ENCODE measurements around the gene LARGE1.

The LARGE1 gene

GRCh38 chr22:33350491-33350890 lies 569.8 kb downstream of the LARGE1 start:
- no peak for DNase-seq (ENCODE audit: extremely low read depth, low read depth)
- TF ChIP-seq CTCF (IDR thresholded peaks at IDR 0.05; ENCODE audit: low read depth, low read length), result no peak

GRCh38 chr22:33347002-33347401 lies 573.3 kb downstream of the LARGE1 start:
- no peak for DNase-seq (ENCODE audit: extremely low read depth, low read depth)
- no peak for TF ChIP-seq CTCF (IDR thresholded peaks at IDR 0.05; ENCODE audit: low read depth, low read length)

GRCh38 chr22:33341611-33342010 lies 578.7 kb downstream of the LARGE1 start:
- no peak for TF ChIP-seq CTCF (IDR thresholded peaks at IDR 0.05; ENCODE audit: low read depth, low read length)
- no peak for DNase-seq (ENCODE audit: extremely low read depth, low read depth)

- DNase-seq (ENCODE audit: extremely low read depth, low read depth), result no peak
- no peak for TF ChIP-seq CTCF (IDR thresholded peaks at IDR 0.05; ENCODE audit: low read depth, low read length)
Observed at GRCh38 chr22:33337524-33337923, 582.8 kb downstream of the LARGE1 start.

- no peak for TF ChIP-seq CTCF (IDR thresholded peaks at IDR 0.05; ENCODE audit: low read depth, low read length)
- DNase-seq (ENCODE audit: extremely low read depth, low read depth), result no peak
Observed at GRCh38 chr22:33335611-33336279, 584.5 kb downstream of the LARGE1 start.

- no peak for TF ChIP-seq CTCF (IDR thresholded peaks at IDR 0.05; ENCODE audit: low read depth, low read length)
Observed at GRCh38 chr22:33332538-33332937, 587.7 kb downstream of the LARGE1 start.

GRCh38 chr22:33331017-33331416 lies 589.3 kb downstream of the LARGE1 start:
- no peak for TF ChIP-seq CTCF (IDR thresholded peaks at IDR 0.05; ENCODE audit: low read depth, low read length)
- DNase-seq (ENCODE audit: extremely low read depth, low read depth), result no peak

More at GRCh38 chr22:33332538-33332937, 587.7 kb downstream of the LARGE1 start:
- no peak for DNase-seq (ENCODE audit: extremely low read depth, low read depth)

All from AG09319 (cell line).